ENCODE results near the gene FAM228A. TPM values are rescaled to one million over a fixed set of nuclear protein-coding genes. Genes with fewer than 3 reads are reported as not detected.
"Not testable (repeated sequence)": the region's sequence is repeated elsewhere in the genome, so short reads cannot be mapped to it uniquely, and the experiment has no call there.

FAM228A gene
- total RNA-seq, result 0.15 TPM
- long read RNA-seq, result 0 reads

DNA sequence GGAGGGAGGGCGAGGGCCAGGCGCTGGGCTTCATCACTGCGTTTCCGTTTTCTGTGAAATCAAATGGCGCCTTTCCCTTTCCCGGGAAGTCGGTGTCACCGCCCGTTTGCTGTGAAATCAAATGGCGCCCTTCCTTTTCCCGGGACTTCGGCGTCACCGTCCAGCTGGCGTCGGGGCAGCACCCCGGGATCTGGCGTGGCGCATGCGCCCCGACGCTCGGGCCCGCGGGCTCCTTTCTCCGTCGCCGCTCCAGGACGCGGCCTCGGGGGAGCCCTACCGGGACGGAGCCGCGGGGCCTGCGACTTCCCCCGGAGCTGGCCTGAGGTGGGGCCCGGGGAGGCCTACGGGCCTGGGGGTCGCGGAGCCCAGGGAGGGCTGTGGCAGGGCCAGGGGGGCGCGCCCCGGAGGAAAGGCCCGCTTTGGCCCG, at the start of gene FAM228A:
Gene FAM228A (plus strand): TSS at position 203 of the 427 bp plus-strand sequence. CDS start 428 bp downstream, outside the sequence.
- DNase-seq (no peak), ATAC-seq (no peak)
- intact Hi-C loops (cut with micrococcal nuclease), result no loop called here

DNA sequence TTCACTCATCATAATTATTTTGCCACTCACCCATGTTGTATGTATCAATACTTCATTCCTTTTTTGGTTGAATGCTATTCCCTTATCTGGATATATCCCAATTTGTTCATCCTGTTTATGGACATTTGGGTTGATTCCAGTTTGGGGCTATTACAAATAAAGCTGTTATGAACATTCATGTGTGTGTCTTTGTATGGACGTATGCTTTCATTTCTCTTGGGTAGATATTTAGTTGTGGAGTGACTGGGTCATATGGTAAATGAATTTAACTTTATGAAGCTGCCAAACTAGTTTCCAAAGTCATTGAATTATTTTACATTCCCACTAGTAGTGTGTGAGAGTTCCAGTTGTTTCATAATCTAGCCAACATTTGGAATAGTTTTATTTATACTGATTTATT, 48.9 kb upstream of the FAM228A start:
- DNase-seq (no peak), ATAC-seq (no peak)
- intact Hi-C loops (cut with micrococcal nuclease), result no loop called here

GRCh38 chr2:24132543-24132942, 42.3 kb upstream of the FAM228A start:
- DNase-seq, result no peak
- no peak for ATAC-seq
- intact Hi-C loops (cut with micrococcal nuclease), result no loop called here

DNA sequence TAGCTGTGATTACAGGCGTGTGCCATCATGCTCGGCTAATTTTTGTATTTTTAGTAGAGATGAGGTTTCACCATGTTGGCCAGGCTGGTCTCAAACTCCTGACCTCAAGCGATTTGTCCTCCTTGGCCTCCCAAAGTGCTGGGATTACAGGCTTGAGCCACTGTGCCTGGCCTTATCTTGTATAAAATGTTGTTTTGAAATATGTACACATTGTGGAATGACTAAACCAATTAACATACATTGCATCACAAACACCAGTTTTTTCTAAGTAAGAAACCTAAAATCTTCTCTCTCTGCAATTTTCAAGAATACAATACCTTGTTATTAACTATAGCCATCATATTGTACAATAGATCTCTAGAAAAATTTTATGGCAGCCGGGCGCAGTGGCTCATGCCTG, 34.5 kb upstream of the FAM228A start:
- intact Hi-C loops (cut with micrococcal nuclease); DNase-seq: not testable (repeated sequence)

GRCh38 chr2:24147364-24147763, 27.5 kb upstream of the FAM228A start:
- DNase-seq (no peak), ATAC-seq (no peak)
- intact Hi-C loops (cut with micrococcal nuclease), result no loop called here

More for the DNA sequence above, 34.5 kb upstream of the FAM228A start:
- ATAC-seq, result not testable (repeated sequence)

GRCh38 chr2:24152413-24153197, 22.2 kb upstream of the FAM228A start:
- intact Hi-C loops (cut with micrococcal nuclease), result no loop called here
- ATAC-seq, result no peak

DNA sequence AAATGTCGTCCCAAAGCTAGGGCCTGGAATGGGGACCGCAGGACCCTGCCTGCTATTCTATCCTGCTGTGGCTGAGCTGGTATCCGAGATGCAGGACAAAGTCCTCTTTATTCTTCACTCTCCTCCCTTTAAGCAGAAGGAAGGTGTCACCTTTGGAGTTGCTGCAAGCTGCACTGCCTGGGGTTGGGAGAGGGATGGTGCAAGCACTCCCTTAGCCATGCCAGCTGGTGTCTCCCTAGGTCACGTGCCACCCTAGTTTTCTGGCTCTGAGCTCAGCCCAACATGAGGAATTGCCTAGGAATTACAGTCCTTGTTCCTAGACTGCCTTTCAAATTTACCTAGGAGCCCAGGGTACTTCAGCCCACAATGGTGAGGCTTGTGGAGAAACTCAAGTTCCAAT, 21.4 kb upstream of the FAM228A start:
- DNase-seq, result no peak
- intact Hi-C loops (cut with micrococcal nuclease), result no loop called here

More at GRCh38 chr2:24152413-24153197, 22.2 kb upstream of the FAM228A start:
- DNase-seq, result no peak

GRCh38 chr2:24158131-24158530, 16.7 kb upstream of the FAM228A start:
- intact Hi-C loops (cut with micrococcal nuclease), result no loop called here
- DNase-seq (no peak), ATAC-seq (no peak)

More for the DNA sequence above, 21.4 kb upstream of the FAM228A start:
- ATAC-seq, result no peak

DNA sequence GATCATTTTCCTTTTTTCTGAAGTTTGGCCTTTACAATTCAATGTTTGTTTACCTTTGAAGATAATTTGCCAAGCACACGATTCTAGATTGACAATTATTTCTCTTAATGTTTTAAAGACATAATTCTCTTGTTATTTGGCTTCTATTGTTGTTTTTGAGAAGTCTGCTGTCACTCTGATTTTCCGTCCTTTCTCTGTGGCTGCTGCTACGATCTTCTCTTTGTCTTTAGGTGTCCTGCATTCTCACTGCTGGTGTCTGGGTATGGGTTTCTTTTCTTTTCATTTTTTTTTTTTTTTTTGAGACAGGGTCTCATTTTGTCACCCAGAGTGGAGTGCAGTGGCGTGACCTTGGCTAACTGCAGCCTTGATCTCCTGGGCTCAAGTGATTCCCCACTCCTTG, 15.1 kb upstream of the FAM228A start:
- ATAC-seq, result no peak
- no peak for DNase-seq
- intact Hi-C loops (cut with micrococcal nuclease), result no loop called here

- DNase-seq (no peak), ATAC-seq (no peak)
- intact Hi-C loops (cut with micrococcal nuclease), result no loop called here
Observed at GRCh38 chr2:24160761-24161160, 14.1 kb upstream of the FAM228A start.

DNA sequence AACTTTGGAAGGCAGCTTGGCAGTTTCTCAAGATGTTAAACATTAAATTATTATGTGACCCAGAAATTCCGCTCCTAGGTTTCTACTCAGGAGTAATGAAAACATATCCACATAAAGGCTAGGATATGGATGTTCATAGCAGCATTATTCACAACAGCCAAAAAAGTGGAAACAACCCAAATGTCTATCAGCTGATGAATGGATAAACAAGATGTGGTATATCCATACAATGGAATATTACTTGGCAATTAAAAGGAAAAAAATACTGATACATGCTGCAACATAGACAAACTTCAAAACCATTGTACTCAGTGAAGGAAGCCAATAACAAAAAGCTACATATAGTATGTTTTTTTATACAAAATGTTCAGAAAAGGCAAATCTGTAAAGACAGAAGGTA, 12.4 kb upstream of the FAM228A start:
- no peak for DNase-seq
- ATAC-seq, result no peak
- intact Hi-C loops (cut with micrococcal nuclease), result no loop called here

DNA sequence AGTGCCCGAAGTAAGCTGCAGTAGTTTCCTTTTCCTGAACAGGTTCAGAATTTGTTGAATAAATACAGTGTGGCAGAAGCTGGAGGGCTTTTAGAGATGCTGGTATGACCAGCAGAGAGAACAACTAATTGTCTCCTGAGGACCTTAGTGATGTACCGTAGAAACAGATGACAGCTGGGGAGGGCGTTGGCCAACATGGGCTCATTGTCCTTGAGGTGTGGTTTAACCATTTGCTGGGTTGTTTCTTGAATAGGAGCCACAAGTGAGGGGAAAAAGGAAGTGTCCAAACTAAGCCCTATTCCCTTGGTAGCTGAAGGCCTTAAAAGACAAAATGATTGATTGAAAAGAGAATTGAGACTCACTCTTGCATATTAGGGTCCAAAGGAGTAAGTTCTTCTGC, 11.7 kb upstream of the FAM228A start:
- intact Hi-C loops (cut with micrococcal nuclease), result no loop called here
- DNase-seq (no peak), ATAC-seq (no peak)

DNA sequence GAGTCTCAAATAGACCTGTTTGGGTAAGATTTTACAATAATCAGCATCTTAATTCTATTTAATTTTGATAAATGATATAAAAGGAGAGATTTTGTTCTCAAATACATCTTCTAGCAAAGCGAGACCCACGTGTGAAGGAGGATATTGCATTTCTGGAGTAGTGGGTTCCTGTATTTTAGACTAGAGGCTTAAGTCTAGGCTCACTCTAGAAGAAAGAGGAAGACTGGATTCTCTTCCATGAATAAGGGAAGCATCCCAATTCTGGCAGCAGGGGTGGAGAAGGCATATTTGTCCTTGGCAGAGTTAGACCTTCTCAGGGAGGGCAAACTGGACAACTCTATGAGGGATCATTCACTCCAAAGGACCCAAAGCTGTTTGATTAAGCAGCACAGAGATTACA, 11.3 kb upstream of the FAM228A start:
- DNase-seq (no peak), ATAC-seq (no peak)
- intact Hi-C loops (cut with micrococcal nuclease), result no loop called here

- ATAC-seq, result peak; percentile 63
- DNase-seq, result peak; percentile 44
Observed at GRCh38 chr2:24164416-24164973, 10.4 kb upstream of the FAM228A start.

GRCh38 chr2:24169023-24169422, 5.8 kb upstream of the FAM228A start:
- ATAC-seq (no peak), DNase-seq (no peak)
- intact Hi-C loops (cut with micrococcal nuclease), result no loop called here

More at GRCh38 chr2:24164416-24164973, 10.4 kb upstream of the FAM228A start:
- intact Hi-C loops (cut with micrococcal nuclease), result no loop called here

GRCh38 chr2:24175631-24176187, 856 bp downstream of the FAM228A start:
- ATAC-seq (no peak), DNase-seq (no peak)
- intact Hi-C loops (cut with micrococcal nuclease), result no loop called here

- intact Hi-C loops (cut with micrococcal nuclease), result no loop called here
- DNase-seq (no peak), ATAC-seq (no peak)
Observed at GRCh38 chr2:24176326-24176725, 1.5 kb downstream of the FAM228A start.

GRCh38 chr2:24179683-24180082, 4.8 kb downstream of the FAM228A start:
- no peak for DNase-seq
- intact Hi-C loops (cut with micrococcal nuclease), result no loop called here
- no peak for ATAC-seq

DNA sequence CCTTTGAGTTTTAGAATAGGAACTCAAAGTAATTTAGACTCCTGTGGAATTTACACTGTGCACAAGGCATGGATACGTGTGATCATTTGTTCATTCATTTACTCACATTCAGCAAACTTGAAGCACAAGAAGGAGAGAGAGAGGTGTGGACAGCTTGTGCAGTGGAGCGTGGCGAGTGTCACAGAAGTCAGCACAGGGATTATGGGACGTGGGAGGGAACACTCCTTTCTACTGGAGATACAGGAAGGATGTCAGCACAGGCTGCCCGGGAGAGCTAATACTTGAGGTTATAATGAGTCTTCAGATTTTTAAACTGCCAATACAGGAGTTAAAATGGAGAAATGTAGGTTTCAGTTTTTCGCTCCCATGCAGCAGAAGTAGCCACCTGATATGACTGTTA, 7.0 kb downstream of the FAM228A start:
- intact Hi-C loops (cut with micrococcal nuclease), result no loop called here
- no peak for DNase-seq

GRCh38 chr2:24182507-24182906, 7.7 kb downstream of the FAM228A start:
- ATAC-seq, result no peak

More for the DNA sequence above, 7.0 kb downstream of the FAM228A start:
- no peak for ATAC-seq

More at GRCh38 chr2:24182507-24182906, 7.7 kb downstream of the FAM228A start:
- intact Hi-C loops (cut with micrococcal nuclease), result no loop called here
- no peak for DNase-seq

Data from left ventricle myocardium superior (tissue), 1 donor.